Measurements from ENCODE around the gene BICD1.

The BICD1 gene

GRCh38 chr12:32285489-32285888 lies 178.8 kb downstream of the BICD1 start:
- no peak for DNase-seq

GRCh38 chr12:32290411-32290810 lies 183.8 kb downstream of the BICD1 start:
- DNase-seq, result no peak

DNA sequence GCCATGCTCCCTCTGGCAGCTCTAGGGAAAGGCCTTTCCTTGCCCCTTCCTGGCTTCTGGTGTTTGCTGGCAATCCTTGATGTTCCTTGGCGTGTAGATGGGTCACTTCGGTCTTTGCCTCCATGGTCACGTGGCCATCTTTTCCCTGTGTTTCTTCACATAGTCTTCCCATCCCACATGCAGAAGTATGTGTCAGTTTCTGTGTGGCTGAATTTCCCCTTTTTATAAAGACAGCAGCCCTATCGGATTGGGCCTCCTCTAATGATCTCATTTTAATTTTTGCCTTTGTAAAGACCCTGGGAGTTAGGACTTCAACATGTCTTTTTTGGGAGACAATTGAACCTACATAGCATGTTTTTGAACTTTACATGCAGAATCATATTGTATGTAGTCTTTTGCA lies 185.5 kb downstream of the BICD1 start:
- no peak for DNase-seq

- DNase-seq, result no peak
These were observed 187.3 kb downstream of the BICD1 start for GRCh38 chr12:32293808-32294419.

GRCh38 chr12:32296567-32296966 lies 189.9 kb downstream of the BICD1 start:
- no peak for DNase-seq

- no peak for DNase-seq
These were observed 192.3 kb downstream of the BICD1 start for GRCh38 chr12:32298917-32299316.

GRCh38 chr12:32301216-32301615 lies 194.6 kb downstream of the BICD1 start:
- no peak for DNase-seq

- no peak for DNase-seq
These were observed 195.8 kb downstream of the BICD1 start for GRCh38 chr12:32302218-32303173.

- no peak for DNase-seq
These were observed 196.5 kb downstream of the BICD1 start for GRCh38 chr12:32303174-32303549.

- no peak for DNase-seq
These were observed 198.5 kb downstream of the BICD1 start for GRCh38 chr12:32305163-32305562.

DNA sequence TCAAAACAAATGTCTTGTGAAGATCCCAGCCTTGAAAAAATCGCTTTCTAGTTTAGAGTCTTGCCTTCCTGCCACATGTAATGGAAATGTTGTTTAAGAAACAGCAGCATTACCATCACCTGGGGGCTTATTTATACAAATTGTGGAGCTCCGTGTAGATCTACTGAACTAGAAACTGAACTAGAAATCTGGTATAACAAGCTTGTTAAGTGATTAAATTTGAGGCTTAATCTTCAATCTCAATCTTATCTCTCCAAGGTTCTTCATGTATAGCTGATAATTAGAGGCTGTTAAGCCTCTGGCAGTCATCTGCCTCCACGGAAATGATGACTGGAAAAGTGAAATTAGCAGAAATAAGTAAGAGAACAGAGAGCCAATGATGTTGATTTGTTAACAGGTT lies 200.7 kb downstream of the BICD1 start:
- DNase-seq, result no peak

- no peak for DNase-seq
These were observed 203.4 kb downstream of the BICD1 start for GRCh38 chr12:32309811-32310736.

- no peak for DNase-seq
These were observed 205.5 kb downstream of the BICD1 start for GRCh38 chr12:32312049-32312670.

DNA sequence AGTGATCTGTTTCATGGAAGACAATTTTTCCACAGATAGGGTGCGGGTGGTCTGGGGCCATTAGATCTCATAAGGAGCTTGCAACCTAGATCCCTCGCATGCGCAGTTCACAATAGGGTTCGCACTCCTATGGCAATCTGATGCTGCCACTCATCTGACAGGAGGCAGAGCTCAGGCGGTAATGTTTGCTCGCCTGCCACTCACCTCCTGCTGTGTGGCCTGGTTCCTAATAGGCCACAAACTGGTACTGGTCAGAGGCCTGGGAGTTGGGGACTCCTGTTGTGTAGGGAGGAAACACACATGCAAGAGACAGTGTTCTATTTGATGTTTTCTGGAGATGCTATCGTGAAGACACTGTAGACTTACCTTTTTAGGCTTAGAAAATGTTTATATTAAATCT lies 215.7 kb downstream of the BICD1 start:
- no peak for DNase-seq

- no peak for DNase-seq
These were observed 224.5 kb downstream of the BICD1 start for GRCh38 chr12:32331133-32331532.

DNA sequence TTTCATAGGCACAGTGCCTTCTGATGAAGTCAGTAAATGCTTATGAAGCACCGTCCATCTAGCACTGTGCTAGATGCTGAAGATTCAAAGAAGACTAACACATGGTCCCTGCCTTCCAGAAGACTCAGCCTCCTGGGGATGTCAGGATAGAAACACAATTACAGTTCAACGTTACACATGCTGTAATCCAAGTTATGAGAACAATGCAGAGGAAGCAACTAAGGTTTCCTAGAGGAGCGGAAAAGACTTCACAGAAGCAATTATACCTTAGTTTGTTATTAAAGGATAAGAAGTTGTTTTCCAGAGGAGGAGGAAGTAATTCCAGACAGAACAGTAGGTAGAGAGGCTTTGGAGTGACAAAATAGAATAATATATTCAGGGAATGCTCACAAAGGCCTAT lies 225.8 kb downstream of the BICD1 start:
- no peak for DNase-seq

GRCh38 chr12:32334371-32334777 lies 227.7 kb downstream of the BICD1 start:
- no peak for DNase-seq

- DNase-seq, result no peak
These were observed 229.6 kb downstream of the BICD1 start for GRCh38 chr12:32336261-32336660.

DNA sequence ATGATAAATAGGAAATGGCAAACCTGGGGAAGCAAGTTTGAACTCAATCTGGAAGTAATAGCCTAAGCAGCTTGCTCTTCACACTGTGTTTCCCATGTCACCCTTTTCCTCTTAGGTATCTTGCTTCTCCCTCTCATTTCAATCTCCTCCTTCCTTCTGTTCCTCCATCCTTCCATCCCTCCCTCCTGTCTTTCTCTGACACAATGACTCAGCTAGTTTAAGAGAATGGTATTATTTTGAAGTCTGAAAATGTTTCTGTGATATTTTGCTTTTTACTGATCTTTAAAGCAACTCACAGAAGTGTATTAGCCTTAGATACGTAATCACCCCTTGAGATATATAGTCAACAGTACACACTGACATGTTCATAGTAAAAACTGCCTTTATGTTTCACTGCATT lies 236.8 kb downstream of the BICD1 start:
- no peak for DNase-seq

- DNase-seq, result no peak
These were observed 237.4 kb downstream of the BICD1 start for GRCh38 chr12:32344047-32344446.

DNA sequence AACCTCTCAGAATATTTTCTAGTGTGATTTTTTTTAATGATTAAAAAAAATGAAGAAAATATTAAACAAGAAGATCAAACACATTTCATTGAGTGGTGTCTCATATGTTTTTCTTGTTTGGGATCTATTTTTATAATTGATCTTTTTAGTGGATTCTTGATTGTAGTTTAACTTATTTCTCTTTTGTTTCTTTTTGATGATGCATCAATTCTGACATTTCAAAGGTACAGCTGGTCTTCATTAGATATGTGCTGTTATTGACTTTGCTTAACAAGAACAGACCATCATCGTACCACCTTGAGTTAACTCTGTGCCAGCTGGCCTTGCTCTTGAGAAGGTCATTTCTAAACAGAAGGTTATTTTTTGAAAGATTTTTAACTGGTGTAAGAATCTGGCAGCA lies 246.9 kb downstream of the BICD1 start:
- DNase-seq, result no peak

- no peak for DNase-seq
These were observed 251.1 kb downstream of the BICD1 start for GRCh38 chr12:32357601-32358249.
